NCI-H524 treated with DMSO at 0.1 percent for 48 hours (cell line): ENCODE data around the gene PUS1.
"Not testable (repeated sequence)": the region's sequence is repeated elsewhere in the genome, so short reads cannot be mapped to it uniquely, and the experiment has no call there.

Source experiments
- DNase-seq: peaks from one replicate; lab custom pipeline; 2025; lab: John Stamatoyannopoulos, UW

PUS1 gene

GRCh38 chr12:131961328-131961727 is 32.3 kb downstream of the PUS1 start:
- not testable (repeated sequence) for DNase-seq

- DNase-seq, result no peak
These were observed 33.0 kb downstream of the PUS1 start for GRCh38 chr12:131962069-131962468.

- no peak for DNase-seq
These were observed 34.3 kb downstream of the PUS1 start for GRCh38 chr12:131963381-131963780.

GRCh38 chr12:131965073-131965472 is 36.0 kb downstream of the PUS1 start:
- DNase-seq, result no peak

- DNase-seq, result no peak
These were observed 42.1 kb downstream of the PUS1 start for GRCh38 chr12:131971226-131971625.

GRCh38 chr12:131975228-131975627 is 46.2 kb downstream of the PUS1 start:
- DNase-seq, result no peak

GRCh38 chr12:131979606-131980005 is 50.5 kb downstream of the PUS1 start:
- DNase-seq, result no peak

- no peak for DNase-seq
These were observed 51.2 kb downstream of the PUS1 start for GRCh38 chr12:131980263-131980662.

GRCh38 chr12:131981388-131981787 is 52.3 kb downstream of the PUS1 start:
- DNase-seq, result no peak

GRCh38 chr12:131982041-131982440 is 53.0 kb downstream of the PUS1 start:
- no peak for DNase-seq

- DNase-seq, result no peak
These were observed 54.0 kb downstream of the PUS1 start for GRCh38 chr12:131983026-131983425.

GRCh38 chr12:131983554-131983953 is 54.5 kb downstream of the PUS1 start:
- no peak for DNase-seq

- no peak for DNase-seq
These were observed 55.3 kb downstream of the PUS1 start for GRCh38 chr12:131984334-131984733.

- not testable (repeated sequence) for DNase-seq
These were observed 56.4 kb downstream of the PUS1 start for GRCh38 chr12:131985510-131985875.

GRCh38 chr12:131986361-131986760 is 57.3 kb downstream of the PUS1 start:
- DNase-seq, result no peak

- DNase-seq, result no peak
These were observed 57.8 kb downstream of the PUS1 start for GRCh38 chr12:131986910-131987309.

GRCh38 chr12:131987552-131987951 is 58.5 kb downstream of the PUS1 start:
- DNase-seq, result no peak

GRCh38 chr12:131988054-131988796 is 59.1 kb downstream of the PUS1 start:
- no peak for DNase-seq

- no peak for DNase-seq
These were observed 59.9 kb downstream of the PUS1 start for GRCh38 chr12:131989021-131989420.

GRCh38 chr12:131990066-131990979 is 61.2 kb downstream of the PUS1 start:
- DNase-seq, result no peak

- DNase-seq, result no peak
These were observed 61.9 kb downstream of the PUS1 start for GRCh38 chr12:131990980-131991305.

- DNase-seq, result no peak
These were observed 62.8 kb downstream of the PUS1 start for GRCh38 chr12:131991816-131992430.

- no peak for DNase-seq
These were observed 65.5 kb downstream of the PUS1 start for GRCh38 chr12:131994589-131994988.
